GM23248 (cell line): ENCODE results near the gene EIF4ENIF1. TPM values are rescaled to one million over a fixed set of nuclear protein-coding genes. Genes with fewer than 3 reads are reported as not detected.
A peak's percentile ranks its signal among the peaks of the same experiment; 100 is the strongest.

Experiments used
- DNase-seq: peaks from one replicate; pipeline ENCODE4 v3.0.0-alpha.2; 2015
- H2AFZ ChIP-seq: fragments of 200-600 bp; sonication (generic); 2 replicates; pipeline ENCODE4 v1.6.1; 2016; ENCODE audit warnings: antibody characterized with exemption
- H3F3A ChIP-seq: fragments of 200-600 bp; sonication (generic); 2 replicates; pipeline ENCODE4 v1.6.1; 2016; ENCODE audit warnings: mild to moderate bottlenecking, antibody characterized with exemption, mixed run types; ENCODE audit not compliant: insufficient read depth
- H3K27ac ChIP-seq: fragments of 200-600 bp; sonication (generic); 2 replicates; pipeline ENCODE4 v1.5.1; 2016; ENCODE audit warnings: mild to moderate bottlenecking
- H3K27me3 ChIP-seq: fragments of 200-600 bp; sonication (generic); replicated peaks from 2 replicates; pipeline ENCODE4 v1.6.1; 2016; ENCODE audit warnings: mild to moderate bottlenecking; ENCODE audit not compliant: insufficient read depth
- H3K36me3 ChIP-seq: fragments of 200-600 bp; sonication (generic); 2 replicates; pipeline ENCODE4 v1.6.1; 2016; ENCODE audit warnings: low read depth, mild to moderate bottlenecking
- H3K4me1 ChIP-seq: fragments of 200-600 bp; sonication (generic); 2 replicates; pipeline ENCODE4 v1.6.1; 2016; ENCODE audit warnings: mild to moderate bottlenecking; ENCODE audit not compliant: insufficient read depth
- H3K4me2 ChIP-seq: fragments of 200-600 bp; sonication (generic); one replicate; pipeline ENCODE4 v1.6.1; 2016; ENCODE audit warnings: mild to moderate bottlenecking; ENCODE audit not compliant: unreplicated experiment
- H3K4me3 ChIP-seq: fragments of 200-600 bp; sonication (generic); 2 replicates; pipeline ENCODE4 v1.5.1; 2016; ENCODE audit warnings: mild to moderate bottlenecking
- H3K79me2 ChIP-seq: fragments of 200-600 bp; sonication (generic); 2 replicates; pipeline ENCODE4 v1.6.1; 2016; ENCODE audit warnings: mild to moderate bottlenecking; ENCODE audit not compliant: insufficient read depth
- H3K9ac ChIP-seq: fragments of 200-600 bp; sonication (generic); 2 replicates; pipeline ENCODE4 v1.6.1; 2016; ENCODE audit warnings: mild to moderate bottlenecking
- H3K9me2 ChIP-seq: fragments of 200-600 bp; sonication (generic); 2 replicates; pipeline ENCODE4 v1.6.1; 2016; ENCODE audit warnings: mixed run types, mild to moderate bottlenecking, moderate library complexity; ENCODE audit not compliant: insufficient read depth
- H3K9me3 ChIP-seq: fragments of 200-600 bp; sonication (generic); one replicate; pipeline ENCODE4 v1.6.1; 2017; ENCODE audit warnings: low read depth
- H4K20me1 ChIP-seq: fragments of 200-600 bp; sonication (generic); 2 replicates; pipeline ENCODE4 v1.6.0; 2016; ENCODE audit not compliant: insufficient read depth
- EZH2 ChIP-seq: fragments of 200-600 bp; sonication (generic); IDR thresholded peaks from 2 replicates; pipeline ENCODE4 v1.6.1; 2018; ENCODE audit warnings: antibody characterized with exemption, mild to moderate bottlenecking; ENCODE audit not compliant: insufficient read depth, poor library complexity, severe bottlenecking
- EZH2phosphoT487 ChIP-seq: fragments of 200-600 bp; sonication (generic); IDR thresholded peaks from 2 replicates; pipeline ENCODE4 v1.6.1; 2018; ENCODE audit warnings: antibody characterized with exemption, moderate library complexity, mild to moderate bottlenecking, low read depth; ENCODE audit not compliant: insufficient read depth
- WGBS, 2 experiments: methylation state at CpG; one replicate each; pipeline ENCODE4 v1.1.6; 2015 to 2017; ENCODE audit warnings: low lambda C conversion rate in 2 of 2, low coverage in 1 of 2; ENCODE audit errors: missing lambda C conversion rate in 2 of 2; 5-methylcytosine and 5-hydroxymethylcytosine counted together
- in situ Hi-C: fragments of 300-500 bp; cut with MboI; formaldehyde crosslinking; loops from 2 replicates; pipeline ENCODE4 v1.15.0; 2020
- polyA plus RNA-seq: library from polyadenylated mRNA; unstranded; fragments of >200 nt; fragmentation: Nextera tagmentation; extraction: Ambion mirVana; gene quantifications from 2 replicates; pipeline ENCODE4 v1.2.1, GENCODE V29; 2016
- total RNA-seq: library from RNA; depleted of rRNA; stranded (reverse); fragments of >200 nt; shearing (Covaris generic); gene quantifications from 2 replicates; pipeline ENCODE4 v1.2.3, GENCODE V29; 2014

The EIF4ENIF1 gene
- total and polyA plus RNA-seq, 2 experiments from 2014 or later = 6.2 to 13.9 TPM

DNA sequence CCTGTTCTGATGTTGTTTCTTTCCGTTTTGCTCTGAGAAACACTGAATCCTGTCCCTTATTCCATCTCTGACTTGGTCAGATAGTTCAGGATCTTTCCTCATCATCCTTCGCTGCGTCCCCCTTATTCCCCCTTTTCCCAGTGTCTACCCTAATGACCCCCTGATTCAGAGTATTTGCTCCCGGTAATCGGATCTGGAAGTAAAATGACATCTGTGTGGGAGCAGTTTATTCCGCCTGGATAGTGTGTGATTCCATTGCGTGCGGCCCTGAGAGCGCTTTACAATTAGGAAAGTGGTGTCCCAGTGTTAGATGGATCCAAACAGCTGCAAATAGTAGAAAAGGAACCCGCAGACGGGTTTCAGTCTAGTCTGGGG lies 89.6 kb downstream of the EIF4ENIF1 start:
- Histone ChIP-seq H3K27ac (peak overlapping the region; percentile 81), H3F3A (0 out of 2 replicates have a peak, but pooled peaks cover 3% of the 10 kb centered on the region), H2AFZ (peak overlapping the region; percentile 97), H3K9me3 (no peaks in the 10 kb centered on the region), H3K9ac (peak overlapping the region; percentile 96), H3K4me2 (peak overlapping the region; percentile 86), H3K79me2 (peaks cover 56% of the 10 kb centered on the region), H3K4me3 (peak overlapping the region; percentile 85), H3K4me1 (peaks cover 12% of the 10 kb centered on the region), H3K27me3 (no peaks in the 10 kb centered on the region), H3K36me3 (peaks cover 14% of the 10 kb centered on the region), H3K9me2 (no peaks in the 10 kb centered on the region), H4K20me1 (no peaks in the 10 kb centered on the region)
- 2% methylated on average over 11 of the region's 11 CpGs for WGBS, 2 experiments
- in situ Hi-C loops = no loop called here
- TF ChIP-seq EZH2phosphoT487 = no peak
- no peak for TF ChIP-seq EZH2
- DNase-seq = peak; percentile 69

DNA sequence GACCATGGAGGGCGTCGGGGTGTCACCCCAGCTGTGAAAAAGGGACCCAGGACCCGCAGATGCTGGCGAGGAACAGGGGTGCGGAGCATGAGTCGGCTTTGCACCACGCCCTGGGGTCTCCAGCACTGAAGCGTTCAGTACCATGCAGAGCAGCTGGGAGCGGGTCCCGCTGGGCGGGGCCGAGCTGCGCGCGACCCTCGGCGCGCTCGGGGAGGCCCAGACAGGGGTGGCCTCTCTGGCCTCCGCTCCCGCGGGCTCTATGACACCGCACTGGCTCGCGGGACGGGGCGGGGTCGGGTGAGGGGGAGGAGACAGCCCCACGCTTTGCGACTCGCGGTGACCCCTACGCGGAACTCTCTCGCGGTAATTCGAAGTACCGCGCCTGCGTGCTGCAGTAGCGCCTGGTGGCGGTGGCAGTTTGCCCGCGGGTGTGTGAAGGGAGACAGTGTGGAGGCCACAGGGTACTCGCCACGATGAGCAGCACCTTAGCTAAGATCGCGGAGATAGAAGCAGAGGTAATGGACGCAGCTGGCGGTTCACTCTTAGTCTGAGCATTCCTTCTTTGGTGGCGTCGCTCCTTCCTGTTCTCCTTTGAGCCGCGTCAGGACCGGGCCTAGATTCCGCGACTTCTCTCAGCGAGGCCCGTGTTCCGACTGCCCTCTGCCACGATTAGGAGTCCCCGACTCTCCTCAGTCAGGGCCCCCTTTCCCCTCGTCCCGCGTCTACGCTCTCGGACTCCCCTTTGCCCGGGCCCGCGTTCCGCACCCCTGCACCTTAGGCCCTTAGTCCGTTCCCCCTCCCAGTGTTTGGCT lies 90.2 kb downstream of the EIF4ENIF1 start, which contains the start of gene DRG1:
Gene DRG1, plus strand, starts transcription at position 394 of the 812 bp plus-strand sequence. Its CDS starts 80 bp downstream, at position 474.
- H3K36me3 ChIP-seq = peaks cover 8% of the 10 kb centered on the region
- H3K4me1 ChIP-seq = peaks cover 12% of the 10 kb centered on the region
- peak within 1 kb of the TSS; percentile 86 for H3K4me2 ChIP-seq
- H3K4me3 ChIP-seq = peak within 1 kb of the TSS; percentile 85
- peak within 1 kb of the TSS; percentile 96 for H3K9ac ChIP-seq
- H3K27me3 ChIP-seq = no peaks in the 10 kb centered on the region
- H3K27ac ChIP-seq = peak within 1 kb of the TSS; percentile 81
- no peaks in the 10 kb centered on the region for H3K9me3 ChIP-seq
- H3F3A ChIP-seq = 0 out of 2 replicates have a peak, but pooled peaks cover 3% of the 10 kb centered on the region
- WGBS, 2 experiments = 1% methylated on average over 65 of the region's 72 CpGs
- peaks cover 50% of the 10 kb centered on the region for H3K79me2 ChIP-seq
- H3K9me2 ChIP-seq = no peaks in the 10 kb centered on the region
- TF ChIP-seq EZH2 = no peak
- no peak for TF ChIP-seq EZH2phosphoT487
- H4K20me1 ChIP-seq = no peaks in the 10 kb centered on the region
- peak; percentile 99 for DNase-seq
- H2AFZ ChIP-seq = peak within 1 kb of the TSS; percentile 97
- in situ Hi-C loops = no loop called here

DNA sequence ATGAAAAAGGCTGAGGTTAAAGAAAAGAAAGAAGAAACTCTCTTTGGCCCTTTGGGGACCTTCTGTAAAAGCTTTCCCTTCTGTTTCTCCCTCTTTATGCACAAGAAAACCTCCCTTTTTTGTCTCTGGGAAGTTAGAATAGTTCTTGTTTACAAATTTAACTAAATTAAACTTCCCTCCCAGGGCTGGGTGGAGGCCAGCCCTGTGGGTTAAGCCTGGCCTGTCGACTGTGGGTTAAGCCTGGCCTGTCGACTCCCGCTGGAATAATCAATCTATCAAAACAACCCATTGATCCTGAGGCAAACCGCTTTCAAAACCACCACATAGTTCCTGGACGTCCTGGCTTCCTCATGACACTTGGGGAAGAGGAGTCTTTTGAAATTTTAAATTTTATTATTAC lies 91.4 kb downstream of the EIF4ENIF1 start:
- Histone ChIP-seq H3K79me2 (peaks cover 38% of the 10 kb centered on the region), H3K27ac (no peak overlapping the region), H3K4me2 (no peak overlapping the region), H3K27me3 (no peaks in the 10 kb centered on the region), H3F3A (0 out of 2 replicates have a peak, but pooled peaks cover 3% of the 10 kb centered on the region), H3K9me2 (no peaks in the 10 kb centered on the region), H3K9ac (no peak overlapping the region), H3K9me3 (no peaks in the 10 kb centered on the region), H3K36me3 (0 out of 2 replicates have a peak, but pooled peaks cover 3% of the 10 kb centered on the region), H3K4me1 (peaks cover 12% of the 10 kb centered on the region), H2AFZ (peak overlapping the region; percentile 97), H3K4me3 (no peak overlapping the region), H4K20me1 (no peaks in the 10 kb centered on the region)
- no peak for TF ChIP-seq EZH2phosphoT487
- no peak for TF ChIP-seq EZH2
- 35 to 42% methylated on average over 5 of the region's 5 CpGs for WGBS, 2 experiments
- DNase-seq = no peak
- in situ Hi-C loops = no loop called here

DNA sequence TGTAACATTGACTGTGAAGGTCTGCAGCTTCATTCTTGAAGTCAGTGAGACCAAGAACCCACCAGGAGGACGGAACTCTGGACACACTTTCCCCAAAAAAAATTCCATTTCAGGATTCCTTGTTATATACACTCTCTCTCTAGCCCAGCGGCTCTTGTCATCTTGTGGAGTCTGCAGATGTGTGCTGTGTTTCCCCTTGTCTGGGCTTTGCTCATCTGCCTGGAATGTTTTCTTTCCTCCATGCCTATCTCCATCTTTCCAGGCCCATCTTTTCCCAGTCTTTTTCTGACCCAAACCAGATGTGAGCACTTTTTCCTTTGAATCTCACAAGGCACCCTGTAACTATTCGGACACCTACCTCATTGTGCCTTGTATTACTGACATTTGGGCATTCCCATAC lies 95.3 kb downstream of the EIF4ENIF1 start:
- Histone ChIP-seq H3K4me2 (no peak overlapping the region), H4K20me1 (no peaks in the 10 kb centered on the region), H3K79me2 (no peaks in the 10 kb centered on the region), H3F3A (0 out of 2 replicates have a peak, but pooled peaks cover 3% of the 10 kb centered on the region), H3K9me2 (no peaks in the 10 kb centered on the region), H3K9me3 (no peaks in the 10 kb centered on the region), H3K9ac (no peak overlapping the region), H3K27me3 (no peaks in the 10 kb centered on the region), H3K4me3 (no peak overlapping the region), H3K27ac (no peak overlapping the region), H3K4me1 (0 out of 2 replicates have a peak, but pooled peaks cover 4% of the 10 kb centered on the region), H2AFZ (no peak overlapping the region; the same call in 1 of the 2 replicates), H3K36me3 (no peaks in the 10 kb centered on the region)
- 22 to 25% methylated on average over 3 of the region's 3 CpGs for WGBS, 2 experiments
- peak; percentile 20 for DNase-seq
- TF ChIP-seq EZH2phosphoT487 (no peak), EZH2 (no peak)
- in situ Hi-C loops = no loop called here
